Muscle of back (tissue), 11 donors: ENCODE data around the gene SYCP3. TPM values are rescaled to one million over a fixed set of nuclear protein-coding genes. Genes with fewer than 3 reads are reported as not detected.

Source experiments
- DNase-seq, 3 donors: peaks; one replicate each; pipeline versions ENCODE4 v3.0.0 to v3.0.0-alpha.2; 2013
- polyA plus RNA-seq, 10 donors: library from polyadenylated mRNA; unstranded; fragments of 120-200 nt; gene quantifications; one replicate each; pipeline ENCODE4 v1.2.1, GENCODE V29; 2013; ENCODE audit not compliant: insufficient read length in 10 of 10

Gene SYCP3
- polyA plus RNA-seq, 10 donors: 0.20 to 3.8 (median 0.78) TPM

- DNase-seq: no peak
Observed at GRCh38 chr12:101680647-101681046, 58.6 kb downstream of the SYCP3 start.

- no peak for DNase-seq
Observed at GRCh38 chr12:101680240-101680639, 59.0 kb downstream of the SYCP3 start.

Other genes starting within 250 kb of the SYCP3 start
- 1,000 to 10,000 TPM; 1,375 to 4,608 (median 2,972) TPM for gene MYBPC1, start 144.5 kb downstream of the SYCP3 start, polyA plus RNA-seq
- 10 to 100 TPM; 22.0 to 36.2 (median 27.7) TPM for gene CHPT1, start 41.8 kb downstream of the SYCP3 start, polyA plus RNA-seq
- 10 to 100 TPM; 14.5 to 24.3 (median 20.5) TPM for gene GNPTAB, start 91.5 kb upstream of the SYCP3 start, polyA plus RNA-seq
- gene DRAM1, start 138.1 kb upstream of the SYCP3 start, polyA plus RNA-seq: 1 to 10 TPM; 2.7 to 4.6 (median 4.3) TPM